ENCODE measurements around the gene TRIM37.

DNA sequence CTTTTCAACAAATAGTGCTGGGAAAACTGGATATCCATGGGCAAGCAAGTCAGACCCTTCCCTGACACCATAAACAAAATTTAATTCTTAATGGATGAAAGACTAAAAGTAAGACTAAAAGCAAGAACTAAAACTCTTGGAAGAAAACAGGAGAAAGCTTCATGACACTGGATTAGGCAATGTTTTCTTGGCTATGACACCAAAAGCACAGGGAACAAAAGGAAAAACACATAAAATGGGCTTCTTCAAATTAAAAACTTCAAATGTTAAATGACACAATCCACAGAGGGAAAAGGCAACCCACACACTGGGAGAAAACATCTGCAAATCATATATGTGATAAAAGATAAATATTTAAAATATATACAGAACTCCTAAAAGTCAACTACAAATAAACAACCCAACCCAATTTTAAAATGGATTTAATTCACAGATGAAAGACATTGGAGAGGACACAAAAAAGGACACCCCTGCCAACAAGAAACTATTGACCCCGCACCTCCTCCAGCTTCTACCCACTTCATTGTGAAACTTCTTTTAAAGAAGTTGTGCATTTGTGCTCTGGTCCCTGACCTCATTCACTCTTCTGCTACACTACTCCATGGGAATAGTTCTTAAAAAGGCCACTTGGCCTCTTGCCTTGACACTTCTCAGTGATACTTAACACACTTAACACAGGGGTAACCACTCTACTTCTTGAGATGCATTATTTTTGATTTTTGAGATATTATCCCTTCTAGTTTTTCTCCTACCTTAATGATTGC, 80.3 kb downstream of the TRIM37 start:
- TF ChIP-seq, protein P1, sequence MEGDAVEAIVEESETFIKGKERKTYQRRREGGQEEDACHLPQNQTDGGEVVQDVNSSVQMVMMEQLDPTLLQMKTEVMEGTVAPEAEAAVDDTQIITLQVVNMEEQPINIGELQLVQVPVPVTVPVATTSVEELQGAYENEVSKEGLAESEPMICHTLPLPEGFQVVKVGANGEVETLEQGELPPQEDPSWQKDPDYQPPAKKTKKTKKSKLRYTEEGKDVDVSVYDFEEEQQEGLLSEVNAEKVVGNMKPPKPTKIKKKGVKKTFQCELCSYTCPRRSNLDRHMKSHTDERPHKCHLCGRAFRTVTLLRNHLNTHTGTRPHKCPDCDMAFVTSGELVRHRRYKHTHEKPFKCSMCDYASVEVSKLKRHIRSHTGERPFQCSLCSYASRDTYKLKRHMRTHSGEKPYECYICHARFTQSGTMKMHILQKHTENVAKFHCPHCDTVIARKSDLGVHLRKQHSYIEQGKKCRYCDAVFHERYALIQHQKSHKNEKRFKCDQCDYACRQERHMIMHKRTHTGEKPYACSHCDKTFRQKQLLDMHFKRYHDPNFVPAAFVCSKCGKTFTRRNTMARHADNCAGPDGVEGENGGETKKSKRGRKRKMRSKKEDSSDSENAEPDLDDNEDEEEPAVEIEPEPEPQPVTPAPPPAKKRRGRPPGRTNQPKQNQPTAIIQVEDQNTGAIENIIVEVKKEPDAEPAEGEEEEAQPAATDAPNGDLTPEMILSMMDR (IDR thresholded peaks at IDR 0.05), result no peak
- no peak for TF ChIP-seq POLR2A (IDR thresholded peaks at IDR 0.05)
